ENCODE data around the gene CREB3L1. TPM values are rescaled to one million over a fixed set of nuclear protein-coding genes. Genes with fewer than 3 reads are reported as not detected.
A peak's percentile ranks its signal among the peaks of the same experiment; 100 is the strongest.

Gene CREB3L1
- total and polyA plus RNA-seq, 7 donors, result 0.66 to 63.1 (median 7.2) TPM

- TF ChIP-seq EP300 (IDR thresholded peaks at IDR 0.05) (no peak), POLR2A (IDR thresholded peaks at IDR 0.05) (no peak), POLR2AphosphoS5 (IDR thresholded peaks at IDR 0.05) (no peak), CTCF (IDR thresholded peaks at IDR 0.05) (no peak)
- WGBS, 2 donors, result 91 to 92% methylated on average over 9 of the region's 9 CpGs
- peak overlapping the region in 3 of 4 donors; percentile 81 to 88 (median 83) for H3K27ac ChIP-seq
These were observed 86.6 kb downstream of the CREB3L1 start for GRCh38 chr11:46364056-46364455.

DNA sequence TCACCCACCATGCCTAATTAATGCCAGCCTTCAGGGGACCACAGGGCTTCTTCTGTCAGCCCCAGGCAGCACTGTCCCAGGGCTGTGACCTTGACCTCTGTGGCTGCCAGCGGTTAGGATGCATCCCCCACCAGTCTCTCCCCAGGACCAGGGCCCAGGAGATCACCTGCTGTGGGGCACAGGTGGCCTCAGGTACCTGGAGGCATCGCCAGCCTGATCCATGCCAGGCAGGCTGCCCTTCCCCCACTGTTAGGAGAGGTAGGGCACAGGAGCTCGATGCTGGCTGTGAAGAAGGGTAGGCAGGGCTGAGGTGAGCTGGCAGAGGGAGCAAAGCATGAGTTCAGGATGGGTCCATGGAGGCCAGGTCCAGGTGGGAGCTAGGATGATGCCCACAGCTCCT is 87.3 kb downstream of the CREB3L1 start:
- H3K9me3 ChIP-seq, result no peaks in the 10 kb centered on the region
- no peak for DNase-seq
- peaks cover 0 to 12% (median 4%) of the 10 kb centered on the region in 4 donors for H3K36me3 ChIP-seq
- 68 to 88% methylated on average over 3 of the region's 3 CpGs for WGBS, 2 donors
- H3K4me1 ChIP-seq, result peaks cover 0 to 47% (median 44%) of the 10 kb centered on the region in 4 donors
- no peak for TF ChIP-seq EP300 (IDR thresholded peaks at IDR 0.05)
- TF ChIP-seq POLR2AphosphoS5 (IDR thresholded peaks at IDR 0.05), result no peak
- no peak for TF ChIP-seq CTCF (IDR thresholded peaks at IDR 0.05)
- H3K27me3 ChIP-seq, result no peaks in the 10 kb centered on the region
- H3K4me3 ChIP-seq, result no peak overlapping the region
- intact Hi-C loops (cut with DNase I), result loop anchor here (5.0 kb wide), 1 partner anchor 127 kb away; no protein-coding TSS in a partner anchor
- H3K27ac ChIP-seq, result no peak overlapping the region

More at GRCh38 chr11:46364056-46364455, 86.6 kb downstream of the CREB3L1 start:
- intact Hi-C loops (cut with DNase I), result no loop called here
- DNase-seq, result no peak
- peaks cover 0 to 47% (median 43%) of the 10 kb centered on the region in 4 donors for H3K4me1 ChIP-seq
- H3K4me3 ChIP-seq, result no peak overlapping the region
- H3K27me3 ChIP-seq, result no peaks in the 10 kb centered on the region
- H3K9me3 ChIP-seq, result no peaks in the 10 kb centered on the region
- peaks cover 0 to 10% (median 4%) of the 10 kb centered on the region in 4 donors for H3K36me3 ChIP-seq

DNA sequence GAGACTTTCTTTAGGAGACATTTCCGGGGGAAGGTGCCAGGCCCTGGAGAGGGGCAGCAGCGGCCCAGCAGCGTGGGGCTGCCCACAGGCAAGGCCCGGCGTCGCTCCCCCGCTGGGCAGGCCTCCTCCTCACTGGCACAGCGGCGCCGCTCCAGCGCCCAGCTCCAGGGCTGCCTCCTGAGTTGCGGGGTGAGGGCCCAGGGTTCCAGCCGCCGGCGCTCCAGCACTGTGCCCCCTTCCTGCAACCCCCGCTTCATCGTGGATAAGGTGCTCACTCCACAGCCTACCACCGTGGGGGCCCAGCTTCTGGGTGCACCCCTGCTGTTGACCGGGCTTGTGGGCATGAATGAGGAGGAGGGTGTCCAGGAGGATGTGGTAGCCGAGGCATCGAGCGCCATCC is 88.8 kb downstream of the CREB3L1 start:
- intact Hi-C loops (cut with DNase I), result loop anchor here (5.0 kb wide), 1 partner anchor 129 kb away; no protein-coding TSS in a partner anchor
- H3K4me3 ChIP-seq, result no peak overlapping the region
- TF ChIP-seq POLR2A (IDR thresholded peaks at IDR 0.05), result no peak
- no peak for TF ChIP-seq POLR2AphosphoS5 (IDR thresholded peaks at IDR 0.05)
- no peak for TF ChIP-seq EP300 (IDR thresholded peaks at IDR 0.05)
- TF ChIP-seq CTCF (IDR thresholded peaks at IDR 0.05), result no peak
- no peaks in the 10 kb centered on the region for H3K27me3 ChIP-seq
- peaks cover 0 to 41% (median 37%) of the 10 kb centered on the region in 4 donors for H3K4me1 ChIP-seq
- WGBS, 2 donors, result 94 to 96% methylated on average over 22 of the region's 22 CpGs
- DNase-seq, result no peak
- H3K36me3 ChIP-seq, result peaks cover 0 to 27% (median 9%) of the 10 kb centered on the region in 4 donors
- no peak overlapping the region for H3K27ac ChIP-seq
- no peaks in the 10 kb centered on the region for H3K9me3 ChIP-seq

GRCh38 chr11:46366661-46367161 is 89.2 kb downstream of the CREB3L1 start:
- intact Hi-C loops (cut with DNase I), result loop anchor here (1.0 to 5.0 kb wide), 2 partner anchors 19 to 129 kb away; partner anchors contain the start of gene DGKZ
- Histone ChIP-seq H3K4me1 (peaks cover 0 to 37% (median 32%) of the 10 kb centered on the region in 4 donors), H3K27ac (peak overlapping the region in 1 of 4 donors; percentile 25)

More at GRCh38 chr11:46366661-46367161, 89.2 kb downstream of the CREB3L1 start:
- no peak for TF ChIP-seq CTCF (IDR thresholded peaks at IDR 0.05)
- TF ChIP-seq POLR2A (IDR thresholded peaks at IDR 0.05), result no peak
- no peak for TF ChIP-seq EP300 (IDR thresholded peaks at IDR 0.05)
- no peak for TF ChIP-seq POLR2AphosphoS5 (IDR thresholded peaks at IDR 0.05)
- Histone ChIP-seq H3K9me3 (no peaks in the 10 kb centered on the region), H3K36me3 (peaks cover 2 to 31% (median 11%) of the 10 kb centered on the region in 4 donors), H3K27me3 (no peaks in the 10 kb centered on the region), H3K4me3 (no peak overlapping the region)
- DNase-seq, result no peak
- WGBS, 2 donors, result 94 to 96% methylated on average over 31 of the region's 31 CpGs

Measured in sigmoid colon (tissue), 7 donors.